GM10266 (cell line): ENCODE measurements around the gene TPSB2.
"Not testable (repeated sequence)": the region's sequence is repeated elsewhere in the genome, so short reads cannot be mapped to it uniquely, and the experiment has no call there.

Experiments used
- DNase-seq: peaks from one replicate; pipeline ENCODE4 v3.0.0; 2012; ENCODE audit errors: extremely low spot score
- TF ChIP-seq, protein P1 (sequence below): IDR thresholded peaks from 2 replicates; pipeline ENCODE4 v1.5.1; 2012; ENCODE audit warnings: mild to moderate bottlenecking, low read depth; ENCODE audit not compliant: control insufficient read depth, insufficient read depth; ENCODE audit errors: missing control alignments

The TPSB2 gene

GRCh38 chr16:1188432-1189189 is 41.4 kb downstream of the TPSB2 start:
- TF ChIP-seq, protein P1, sequence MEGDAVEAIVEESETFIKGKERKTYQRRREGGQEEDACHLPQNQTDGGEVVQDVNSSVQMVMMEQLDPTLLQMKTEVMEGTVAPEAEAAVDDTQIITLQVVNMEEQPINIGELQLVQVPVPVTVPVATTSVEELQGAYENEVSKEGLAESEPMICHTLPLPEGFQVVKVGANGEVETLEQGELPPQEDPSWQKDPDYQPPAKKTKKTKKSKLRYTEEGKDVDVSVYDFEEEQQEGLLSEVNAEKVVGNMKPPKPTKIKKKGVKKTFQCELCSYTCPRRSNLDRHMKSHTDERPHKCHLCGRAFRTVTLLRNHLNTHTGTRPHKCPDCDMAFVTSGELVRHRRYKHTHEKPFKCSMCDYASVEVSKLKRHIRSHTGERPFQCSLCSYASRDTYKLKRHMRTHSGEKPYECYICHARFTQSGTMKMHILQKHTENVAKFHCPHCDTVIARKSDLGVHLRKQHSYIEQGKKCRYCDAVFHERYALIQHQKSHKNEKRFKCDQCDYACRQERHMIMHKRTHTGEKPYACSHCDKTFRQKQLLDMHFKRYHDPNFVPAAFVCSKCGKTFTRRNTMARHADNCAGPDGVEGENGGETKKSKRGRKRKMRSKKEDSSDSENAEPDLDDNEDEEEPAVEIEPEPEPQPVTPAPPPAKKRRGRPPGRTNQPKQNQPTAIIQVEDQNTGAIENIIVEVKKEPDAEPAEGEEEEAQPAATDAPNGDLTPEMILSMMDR = no peak
- DNase-seq = peak; percentile 79

GRCh38 chr16:1185460-1186207 is 44.4 kb downstream of the TPSB2 start:
- DNase-seq = not testable (repeated sequence)

DNA sequence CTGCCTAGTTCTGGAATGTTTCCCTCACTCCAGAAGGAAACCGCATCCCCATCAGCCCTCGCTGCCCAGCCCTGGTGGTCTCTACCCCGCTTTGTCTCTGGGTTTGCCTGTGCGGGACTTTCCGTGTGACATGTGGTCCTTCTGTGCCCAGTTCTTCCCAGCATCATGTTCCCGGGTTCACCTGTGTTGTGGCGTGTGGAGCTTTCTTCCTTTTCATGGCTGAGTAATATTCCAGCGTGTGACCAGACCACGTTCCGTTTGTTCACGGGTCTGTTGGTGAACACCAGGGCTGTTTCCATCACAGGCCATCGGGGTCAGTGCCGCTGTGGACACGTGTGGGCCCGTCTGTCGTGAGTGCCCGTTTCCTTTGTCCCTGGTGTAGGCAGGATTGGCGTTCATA is 45.0 kb downstream of the TPSB2 start:
- TF ChIP-seq, protein P1 = no peak
- no peak for DNase-seq

- TF ChIP-seq, protein P1 = no peak
These were observed 45.7 kb downstream of the TPSB2 start for GRCh38 chr16:1184156-1184868.

GRCh38 chr16:1182950-1183907 is 46.8 kb downstream of the TPSB2 start:
- DNase-seq = no peak
- TF ChIP-seq, protein P1 = no peak

More at GRCh38 chr16:1184156-1184868, 45.7 kb downstream of the TPSB2 start:
- DNase-seq = no peak

GRCh38 chr16:1182316-1182671 is 47.7 kb downstream of the TPSB2 start:
- TF ChIP-seq, protein P1 = no peak
- DNase-seq = no peak
